ENCODE results near the gene SORBS1.
"Not testable (repeated sequence)": the region's sequence is repeated elsewhere in the genome, so short reads cannot be mapped to it uniquely, and the experiment has no call there.

SORBS1 gene

DNA sequence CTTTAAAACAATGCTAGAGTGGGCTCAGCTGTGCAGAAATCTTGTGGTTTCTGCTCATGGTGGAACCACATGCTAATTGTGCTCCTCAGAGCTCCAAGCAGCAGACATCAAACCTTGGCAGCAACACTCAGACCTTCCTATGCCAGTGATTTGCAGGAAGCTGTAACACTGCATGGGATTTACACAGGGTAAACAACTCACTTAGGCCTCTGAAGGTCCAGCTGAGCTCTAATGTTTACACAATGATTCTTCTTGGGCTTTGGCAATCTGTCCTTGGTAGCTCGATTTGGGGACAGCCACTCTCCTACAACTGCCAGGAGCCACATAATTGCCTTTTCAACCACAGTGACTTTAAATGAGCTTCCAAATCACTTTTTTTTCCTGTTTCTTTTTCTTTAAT lies 172.6 kb downstream of the SORBS1 start:
- no peak for DNase-seq (ENCODE audit: low spot score)

DNA sequence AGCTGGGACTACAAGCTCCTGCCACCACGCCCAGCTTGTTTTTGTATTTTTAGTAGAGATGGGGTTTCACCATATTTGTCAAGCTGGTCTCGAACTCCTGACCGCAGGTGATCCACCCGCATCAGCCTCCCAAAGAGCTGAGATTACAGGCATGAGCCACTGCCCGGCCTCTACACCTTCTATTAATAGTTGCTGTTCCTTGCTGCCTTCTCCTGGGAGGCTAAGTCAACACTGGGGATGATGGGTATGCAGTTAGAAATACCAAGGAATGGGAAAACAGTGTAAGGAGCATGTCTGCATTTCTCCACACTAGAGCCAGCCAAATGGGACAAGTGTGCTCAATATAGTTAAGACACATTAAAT lies 173.1 kb downstream of the SORBS1 start:
- no peak for DNase-seq (ENCODE audit: low spot score)

- DNase-seq (ENCODE audit: low spot score), result no peak
Observed at GRCh38 chr10:95384011-95384704, 177.0 kb downstream of the SORBS1 start.

DNA sequence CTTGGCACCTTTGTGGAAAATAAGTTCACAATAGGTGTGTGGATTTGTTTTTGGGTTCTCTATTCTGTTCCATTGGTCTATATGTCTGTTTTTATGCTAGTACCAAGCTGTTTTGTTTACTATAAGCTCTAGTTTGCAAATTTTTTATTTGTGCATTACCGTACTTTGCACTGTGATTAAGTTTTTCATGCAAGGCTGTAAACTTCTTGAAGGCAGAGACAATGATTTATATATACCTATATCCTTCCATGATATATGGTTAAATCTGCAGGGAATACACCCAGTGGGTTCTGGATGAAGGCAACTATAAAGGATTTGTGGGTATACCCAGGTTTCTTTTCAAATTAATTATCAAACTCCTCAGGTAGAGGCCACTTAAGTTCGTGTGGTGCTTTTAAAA lies 178.6 kb downstream of the SORBS1 start:
- no peak for DNase-seq (ENCODE audit: low spot score)

- DNase-seq (ENCODE audit: low spot score), result no peak
Observed at GRCh38 chr10:95382174-95382573, 179.0 kb downstream of the SORBS1 start.

- no peak for DNase-seq (ENCODE audit: low spot score)
Observed at GRCh38 chr10:95377950-95378349, 183.2 kb downstream of the SORBS1 start.

DNA sequence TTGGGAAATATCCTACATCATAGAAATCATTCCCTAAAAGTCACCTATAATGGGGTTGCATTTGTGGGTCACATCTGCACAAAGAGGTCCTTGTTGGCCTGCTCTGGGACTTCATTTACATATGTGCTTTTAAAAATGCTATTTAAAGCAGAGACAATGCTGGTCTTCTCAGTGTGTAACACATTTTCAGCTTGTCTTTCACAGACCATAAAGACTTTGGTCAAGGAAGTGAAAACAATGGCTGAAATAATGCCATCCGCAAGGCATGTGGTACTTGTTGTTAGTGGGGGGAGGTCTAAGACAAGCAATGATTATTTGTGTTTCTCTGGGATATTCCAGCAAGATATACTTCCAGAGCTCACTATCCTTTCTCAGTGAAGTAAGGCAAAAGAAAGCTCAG lies 185.8 kb downstream of the SORBS1 start:
- DNase-seq (ENCODE audit: low spot score), result no peak

GRCh38 chr10:95374597-95375209 lies 186.5 kb downstream of the SORBS1 start:
- peak; percentile 70 for DNase-seq (ENCODE audit: low spot score)

- no peak for DNase-seq (ENCODE audit: low spot score)
Observed at GRCh38 chr10:95373660-95374059, 187.5 kb downstream of the SORBS1 start.

- no peak for DNase-seq (ENCODE audit: low spot score)
Observed at GRCh38 chr10:95364342-95364741, 196.8 kb downstream of the SORBS1 start.

DNA sequence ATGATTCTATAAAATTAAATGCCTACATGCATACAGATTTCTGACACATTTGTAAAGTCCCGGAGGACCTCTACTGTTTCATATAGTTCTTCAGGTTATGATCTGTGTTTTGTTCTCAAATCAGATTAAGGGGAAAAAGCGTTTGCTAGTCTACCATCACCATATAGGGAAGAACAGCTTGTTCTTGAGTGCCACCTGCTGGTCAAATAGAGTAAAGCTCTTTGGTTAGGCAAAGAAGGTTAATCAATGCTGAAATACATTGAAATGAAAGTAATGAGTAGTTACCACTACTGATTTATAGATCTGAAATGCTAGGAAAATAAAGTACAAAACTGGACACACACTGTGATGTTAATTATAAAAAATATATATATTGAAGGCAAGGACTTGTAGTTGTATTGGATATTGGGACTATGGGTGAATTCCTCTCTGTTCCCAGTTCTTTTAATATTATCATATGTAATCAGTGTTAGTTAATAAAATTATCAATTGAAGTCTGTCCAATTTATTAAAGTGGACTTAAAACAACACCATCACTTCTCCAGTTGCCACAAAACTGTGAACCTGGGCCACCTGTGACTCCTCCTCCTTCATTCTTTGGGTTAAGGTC lies 197.8 kb downstream of the SORBS1 start:
- peak; percentile 52 for DNase-seq (ENCODE audit: low spot score)

- DNase-seq (ENCODE audit: low spot score), result peak; percentile 17
Observed at GRCh38 chr10:95360122-95360714, 201.0 kb downstream of the SORBS1 start.

DNA sequence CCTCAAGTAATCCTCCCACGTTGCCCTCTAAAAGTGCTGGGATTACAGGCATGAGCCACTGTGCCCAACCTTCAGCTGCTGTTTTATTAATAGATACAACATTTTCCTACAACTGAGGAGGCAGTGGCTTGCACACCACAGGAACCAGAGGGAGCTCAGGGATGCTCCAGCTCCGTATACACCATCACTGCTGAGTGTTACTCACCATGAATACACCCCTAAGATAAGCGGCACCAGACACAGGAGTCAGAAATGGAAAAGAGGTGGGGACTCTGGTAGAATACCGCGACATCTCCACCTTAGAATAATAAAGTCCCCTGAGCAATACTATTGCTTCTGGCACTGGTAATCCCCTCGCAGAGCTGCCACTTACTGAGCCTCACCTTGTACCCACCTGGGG lies 201.7 kb downstream of the SORBS1 start:
- no peak for DNase-seq (ENCODE audit: low spot score)

DNA sequence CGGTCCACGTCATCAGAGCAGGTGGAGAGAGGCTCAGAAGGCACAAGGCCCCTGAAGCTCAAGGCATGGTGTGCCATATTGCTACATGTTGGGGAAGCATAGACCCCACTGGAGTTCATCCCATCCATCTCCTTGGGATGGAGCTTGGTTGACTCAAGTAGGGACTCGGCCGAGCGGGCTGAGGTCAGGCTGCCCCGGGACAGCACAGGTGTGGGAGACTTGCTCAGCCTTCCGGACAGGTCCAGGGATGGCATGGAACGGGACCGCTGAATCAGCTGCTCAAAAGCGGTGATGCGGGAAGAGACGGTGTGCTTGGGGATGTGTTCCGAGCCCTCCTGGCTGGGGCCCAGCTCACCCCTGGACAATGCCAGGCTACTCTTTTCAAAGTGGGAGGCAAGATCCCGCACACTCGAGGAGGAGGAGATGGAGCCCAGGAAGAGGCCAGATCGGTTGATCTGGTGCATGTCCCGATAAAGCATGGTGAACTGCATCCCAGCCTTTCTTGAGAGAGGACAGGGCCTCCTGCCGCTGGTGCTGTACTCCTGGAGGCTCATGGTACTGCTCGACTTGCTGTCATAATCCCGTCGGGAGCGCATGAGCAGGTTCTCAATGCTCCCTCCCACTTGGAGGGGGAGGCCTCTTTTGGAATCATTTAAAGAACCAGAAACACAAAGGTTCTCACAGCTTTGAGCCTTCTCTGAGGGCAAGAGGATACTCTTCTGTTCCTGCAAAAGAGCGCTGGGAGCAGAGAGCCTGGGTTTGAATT lies 204.8 kb downstream of the SORBS1 start:
- no peak for DNase-seq (ENCODE audit: low spot score)

GRCh38 chr10:95355301-95355700 lies 205.9 kb downstream of the SORBS1 start:
- no peak for DNase-seq (ENCODE audit: low spot score)

DNA sequence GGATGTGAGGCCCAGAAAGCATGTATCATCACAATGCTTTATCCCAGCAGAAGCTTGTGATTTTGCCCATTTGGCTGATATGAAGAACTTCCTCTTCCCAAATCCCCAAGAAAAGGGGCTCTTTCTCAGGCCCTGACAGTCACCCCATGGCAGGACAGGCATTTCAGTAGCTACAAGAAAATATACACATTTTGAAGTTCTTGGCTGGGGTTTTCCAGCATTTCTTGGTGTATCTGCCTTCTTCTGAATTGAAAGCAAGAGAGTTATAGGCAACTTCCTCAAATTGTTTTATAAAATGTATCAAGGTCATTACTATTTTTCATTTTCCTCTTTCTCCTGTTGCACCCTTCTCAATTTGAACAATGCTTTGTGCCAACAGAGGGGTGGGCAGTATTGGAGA lies 207.1 kb downstream of the SORBS1 start:
- no peak for DNase-seq (ENCODE audit: low spot score)

GRCh38 chr10:95353123-95353522 lies 208.0 kb downstream of the SORBS1 start:
- no peak for DNase-seq (ENCODE audit: low spot score)

DNA sequence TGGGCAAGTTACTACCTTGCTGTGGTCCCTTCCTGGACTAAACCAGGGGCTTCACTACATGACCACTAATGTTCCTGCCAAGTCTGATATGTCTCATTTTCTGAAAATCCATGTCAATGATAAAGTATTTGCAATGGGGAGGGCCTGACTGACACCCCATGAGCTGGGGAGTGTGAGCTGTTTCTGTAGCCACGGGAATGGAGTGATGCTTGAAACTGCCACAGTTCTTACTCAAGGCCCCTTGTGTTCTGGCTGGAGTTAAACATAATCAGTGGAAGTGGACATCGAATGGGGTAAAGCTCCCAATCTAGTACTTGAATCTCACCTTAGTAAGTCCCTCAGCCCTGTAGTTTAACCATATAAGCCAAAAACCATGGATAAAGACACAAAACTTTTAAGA lies 208.5 kb downstream of the SORBS1 start:
- no peak for DNase-seq (ENCODE audit: low spot score)

GRCh38 chr10:95350830-95351228 lies 210.3 kb downstream of the SORBS1 start:
- DNase-seq (ENCODE audit: low spot score), result no peak

GRCh38 chr10:95350219-95350829 lies 210.8 kb downstream of the SORBS1 start:
- no peak for DNase-seq (ENCODE audit: low spot score)

DNA sequence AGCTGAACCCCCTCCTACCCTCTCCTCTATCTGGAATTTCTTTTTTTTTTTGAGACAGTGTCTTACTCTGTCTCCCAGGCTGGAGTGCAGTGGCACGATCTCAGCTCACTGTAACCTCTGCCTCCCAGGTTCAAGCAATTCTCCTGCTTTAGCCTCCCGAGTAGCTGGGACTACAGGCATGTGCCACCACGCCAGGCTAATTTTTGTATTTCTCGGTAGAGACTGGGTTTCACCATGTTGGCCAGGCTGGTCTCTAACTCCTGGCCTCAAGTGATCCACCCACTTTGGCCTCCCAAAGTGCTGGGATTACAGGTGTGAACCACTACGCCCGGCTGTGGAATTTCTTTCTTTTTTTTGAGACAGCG lies 213.8 kb downstream of the SORBS1 start:
- not testable (repeated sequence) for DNase-seq (ENCODE audit: low spot score)
